Keratinocyte (primary cell): ENCODE data around the gene ZNF33B. TPM values are rescaled to one million over a fixed set of nuclear protein-coding genes. Genes with fewer than 3 reads are reported as not detected.

Source experiments
- DNase-seq: peaks from one replicate; pipeline ENCODE4 v3.0.0-alpha.2; 2011; ENCODE audit warnings: low read depth, missing footprints, low spot score
- FAIRE-seq: peaks from 2 replicates; lab custom pipeline; 2011; peaks lifted over from hg19 to GRCh38; lab: Jason Lieb, UNC
- H2AFZ ChIP-seq: 2 replicates; pipeline ENCODE4 v1.6.0; 2012; ENCODE audit warnings: low read length, control low read depth, inconsistent platforms; ENCODE audit not compliant: control insufficient read depth
- H3K27ac ChIP-seq: 2 replicates; pipeline ENCODE4 v1.5.1; 2011; ENCODE audit warnings: low read length; ENCODE audit not compliant: control insufficient read depth, insufficient read depth
- H3K27me3 ChIP-seq: 3 replicates; pipeline ENCODE4 v1.6.0; 2011; ENCODE audit warnings: low read length; ENCODE audit not compliant: control insufficient read depth, insufficient read depth; ENCODE audit errors: extremely low read depth
- H3K36me3 ChIP-seq, 2 experiments: 2 replicates in 1 of 2; 3 replicates in 1 of 2; pipeline ENCODE4 v1.5.1; 2011; ENCODE audit warnings: low read length in 2 of 2, mild to moderate bottlenecking in 1 of 2; ENCODE audit not compliant: control insufficient read depth in 2 of 2, insufficient read depth in 2 of 2; ENCODE audit errors: extremely low read depth in 1 of 2
- H3K4me1 ChIP-seq: 3 replicates; pipeline ENCODE4 v1.5.1; 2011; ENCODE audit warnings: low read length; ENCODE audit not compliant: control insufficient read depth, insufficient read depth; ENCODE audit errors: extremely low read depth
- H3K4me2 ChIP-seq: 3 replicates; pipeline ENCODE4 v1.6.0; 2011; ENCODE audit warnings: low read depth, low read length; ENCODE audit not compliant: control insufficient read depth, insufficient read depth; ENCODE audit errors: extremely low read depth
- H3K4me3 ChIP-seq, 3 experiments: fragments of 200-600 bp in 1 of 3; sonication (generic) in 1 of 3; 2 replicates in 2 of 3; 3 replicates in 1 of 3; pipeline ENCODE4 v1.5.1; 2011 to 2016; ENCODE audit warnings: low read length in 3 of 3, mild to moderate bottlenecking in 3 of 3, control low read depth in 2 of 3, inconsistent platforms in 1 of 3, low read depth in 1 of 3, mixed read lengths in 1 of 3, mixed run types in 1 of 3, moderate library complexity in 1 of 3; ENCODE audit not compliant: control insufficient read depth in 2 of 3, insufficient read depth in 2 of 3; ENCODE audit errors: extremely low read depth in 1 of 3
- H3K79me2 ChIP-seq: 2 replicates; pipeline ENCODE4 v1.6.0; 2012; ENCODE audit warnings: low read length; ENCODE audit not compliant: control insufficient read depth, insufficient read depth
- H3K9ac ChIP-seq: 3 replicates; pipeline ENCODE4 v1.6.0; 2011; ENCODE audit warnings: low read length; ENCODE audit not compliant: control insufficient read depth, insufficient read depth; ENCODE audit errors: extremely low read depth
- H3K9me1 ChIP-seq: 3 replicates; pipeline ENCODE4 v1.6.0; 2011; ENCODE audit warnings: low read length; ENCODE audit not compliant: control insufficient read depth, insufficient read depth; ENCODE audit errors: extremely low read depth
- H3K9me3 ChIP-seq: 2 replicates; pipeline ENCODE4 v1.5.1; 2012; ENCODE audit warnings: low read depth, low read length; ENCODE audit not compliant: control insufficient read depth
- H4K20me1 ChIP-seq: 3 replicates; pipeline ENCODE4 v1.6.0; 2011; ENCODE audit warnings: low read length; ENCODE audit not compliant: control insufficient read depth, insufficient read depth; ENCODE audit errors: extremely low read depth
- EZH2 ChIP-seq: IDR thresholded peaks from one replicate; pipeline ENCODE4 v1.6.1; 2012; ENCODE audit warnings: inconsistent platforms, mild to moderate bottlenecking, low read length, moderate library complexity
- dilution Hi-C: fragments of 300-500 bp; cut with MboI; formaldehyde crosslinking; loops from one replicate; pipeline ENCODE4 v1.7.0; 2020; ENCODE audit warnings: low sequenced_read_pairs; ENCODE audit not compliant: extremely low pct_ligation_motif_present
- polyA plus RNA-seq, 5 experiments: library from polyadenylated mRNA; depleted of rRNA in 3 of 5; stranded (reverse) in 3 of 5; stranded (forward) in 1 of 5; unstranded in 1 of 5; fragments of >200 nt; gene quantifications; 1 replicate in 1 of 5; 2 replicates in 3 of 5; 3 replicates in 1 of 5; pipeline versions ENCODE4 v1.2.1 to v1.2.3, GENCODE V29; 2011 to 2012; ENCODE audit warnings: missing spikeins in 2 of 5, low read depth in 1 of 5, low replicate concordance in 1 of 5
- TF ChIP-seq, protein P1 (sequence below), 3 experiments: IDR thresholded peaks in 1 of 3; conservative IDR thresholded peaks in 1 of 3; optimal IDR thresholded peaks in 1 of 3; 2 replicates in 2 of 3; 3 replicates in 1 of 3; pipeline versions ENCODE3 to v1.5.1; 2011; ENCODE audit warnings: low read length in 3 of 3, mild to moderate bottlenecking in 3 of 3, moderate library complexity in 2 of 3, control low read depth in 1 of 3, inconsistent platforms in 1 of 3; ENCODE audit not compliant: insufficient read depth in 2 of 3; ENCODE audit errors: extremely low read depth in 1 of 3

ZNF33B gene
- polyA plus RNA-seq, 1 donor (not counting 4 experiments of a cell fraction or from before 2014, with no cell fraction given): 9.4 TPM

- Histone ChIP-seq H3K79me2 (no peaks in the 10 kb centered on the region), H3K27ac (no peak overlapping the region), H2AFZ (no peak overlapping the region), H3K9me3 (no peaks in the 10 kb centered on the region), H3K4me1 (no peaks in the 10 kb centered on the region), H4K20me1 (no peaks in the 10 kb centered on the region), H3K27me3 (no peaks in the 10 kb centered on the region), H3K9me1 (no peaks in the 10 kb centered on the region), H3K9ac (no peak overlapping the region), H3K4me3 (no peak overlapping the region), H3K36me3 (peaks cover 0 to 4% of the 10 kb centered on the region in 2 experiments), H3K4me2 (no peak overlapping the region)
- DNase-seq: no peak
- dilution Hi-C loops: no loop called here
- FAIRE-seq: no peak
- TF ChIP-seq, protein P1, sequence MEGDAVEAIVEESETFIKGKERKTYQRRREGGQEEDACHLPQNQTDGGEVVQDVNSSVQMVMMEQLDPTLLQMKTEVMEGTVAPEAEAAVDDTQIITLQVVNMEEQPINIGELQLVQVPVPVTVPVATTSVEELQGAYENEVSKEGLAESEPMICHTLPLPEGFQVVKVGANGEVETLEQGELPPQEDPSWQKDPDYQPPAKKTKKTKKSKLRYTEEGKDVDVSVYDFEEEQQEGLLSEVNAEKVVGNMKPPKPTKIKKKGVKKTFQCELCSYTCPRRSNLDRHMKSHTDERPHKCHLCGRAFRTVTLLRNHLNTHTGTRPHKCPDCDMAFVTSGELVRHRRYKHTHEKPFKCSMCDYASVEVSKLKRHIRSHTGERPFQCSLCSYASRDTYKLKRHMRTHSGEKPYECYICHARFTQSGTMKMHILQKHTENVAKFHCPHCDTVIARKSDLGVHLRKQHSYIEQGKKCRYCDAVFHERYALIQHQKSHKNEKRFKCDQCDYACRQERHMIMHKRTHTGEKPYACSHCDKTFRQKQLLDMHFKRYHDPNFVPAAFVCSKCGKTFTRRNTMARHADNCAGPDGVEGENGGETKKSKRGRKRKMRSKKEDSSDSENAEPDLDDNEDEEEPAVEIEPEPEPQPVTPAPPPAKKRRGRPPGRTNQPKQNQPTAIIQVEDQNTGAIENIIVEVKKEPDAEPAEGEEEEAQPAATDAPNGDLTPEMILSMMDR (optimal IDR thresholded peaks at IDR 0.05 in 1 of 3, IDR thresholded peaks at IDR 0.05 in 1 of 3, conservative IDR thresholded peaks at IDR 0.05 in 1 of 3; ENCODE audit: extremely low read depth in 1 of 3, insufficient read depth in 2 of 3, low read length in 3 of 3): no peak
- no peak for TF ChIP-seq EZH2
These were observed 23.0 kb downstream of the ZNF33B start for GRCh38 chr10:42615419-42615818.

GRCh38 chr10:42609872-42610271 lies 28.5 kb downstream of the ZNF33B start:
- Histone ChIP-seq H3K79me2 (no peaks in the 10 kb centered on the region), H3K4me2 (no peak overlapping the region), H3K9me1 (no peaks in the 10 kb centered on the region), H4K20me1 (no peaks in the 10 kb centered on the region), H3K9me3 (no peaks in the 10 kb centered on the region), H3K4me1 (no peaks in the 10 kb centered on the region), H3K4me3 (no peak overlapping the region), H3K36me3 (peaks cover 0 to 4% of the 10 kb centered on the region in 2 experiments), H3K27me3 (no peaks in the 10 kb centered on the region), H2AFZ (no peak overlapping the region), H3K9ac (no peak overlapping the region), H3K27ac (no peak overlapping the region)
- dilution Hi-C loops: no loop called here
- DNase-seq (no peak), FAIRE-seq (no peak)
- no peak for TF ChIP-seq EZH2
- TF ChIP-seq, protein P1 (optimal IDR thresholded peaks at IDR 0.05 in 1 of 3, IDR thresholded peaks at IDR 0.05 in 1 of 3, conservative IDR thresholded peaks at IDR 0.05 in 1 of 3; ENCODE audit: extremely low read depth in 1 of 3, insufficient read depth in 2 of 3, low read length in 3 of 3): no peak
